ENCODE measurements around the gene NSFL1C.

DNA sequence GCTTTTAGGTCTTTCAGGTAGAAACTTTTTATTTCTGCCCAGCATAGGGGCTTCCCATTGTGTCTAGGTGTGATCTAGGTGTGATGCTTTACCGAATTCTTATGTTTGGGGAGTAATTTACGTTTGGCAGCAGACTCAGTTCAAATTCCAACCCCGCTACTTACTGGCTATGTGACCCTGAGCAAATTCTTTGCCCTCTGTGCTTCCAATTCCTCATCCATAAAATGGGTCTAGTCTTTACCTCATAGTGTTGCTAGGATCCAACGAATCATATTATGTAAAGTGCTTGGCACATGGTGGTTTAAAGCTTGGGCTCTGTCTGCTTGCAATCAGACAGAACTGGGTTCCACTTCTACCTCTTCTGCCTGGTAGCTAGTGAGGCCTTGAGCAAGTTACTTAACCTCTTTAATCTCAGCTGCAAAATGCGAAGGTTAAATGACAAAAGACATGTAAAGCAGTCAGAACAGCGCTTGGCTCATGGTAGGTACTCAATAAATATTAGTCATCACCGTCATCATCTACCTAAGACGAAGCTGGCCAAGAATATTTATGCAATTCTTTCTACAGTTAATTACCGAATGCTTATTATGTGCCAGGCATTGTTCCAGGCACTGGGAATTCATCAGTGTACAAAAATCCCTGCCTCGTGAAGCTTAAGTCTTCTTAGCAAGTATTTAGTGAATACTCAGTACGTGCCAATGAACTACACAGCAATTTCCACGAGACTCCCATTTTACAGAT, 1.0 kb downstream of the NSFL1C start:
- TF ChIP-seq POLR2AphosphoS5 (IDR thresholded peaks at IDR 0.05; ENCODE audit: low read depth, low read length) (no peak), EZH2phosphoT487 (IDR thresholded peaks at IDR 0.05; ENCODE audit: borderline replicate concordance, low read depth) (no peak), EP300 (IDR thresholded peaks at IDR 0.05; ENCODE audit: borderline replicate concordance in 1 of 2, low read depth in 1 of 2, low read length in 1 of 2) (no peak), RAD21 (IDR thresholded peaks at IDR 0.05; ENCODE audit: low read length) (no peak), YY1 (IDR thresholded peaks at IDR 0.05; ENCODE audit: low read depth) (no peak)
- TF ChIP-seq, protein P1, sequence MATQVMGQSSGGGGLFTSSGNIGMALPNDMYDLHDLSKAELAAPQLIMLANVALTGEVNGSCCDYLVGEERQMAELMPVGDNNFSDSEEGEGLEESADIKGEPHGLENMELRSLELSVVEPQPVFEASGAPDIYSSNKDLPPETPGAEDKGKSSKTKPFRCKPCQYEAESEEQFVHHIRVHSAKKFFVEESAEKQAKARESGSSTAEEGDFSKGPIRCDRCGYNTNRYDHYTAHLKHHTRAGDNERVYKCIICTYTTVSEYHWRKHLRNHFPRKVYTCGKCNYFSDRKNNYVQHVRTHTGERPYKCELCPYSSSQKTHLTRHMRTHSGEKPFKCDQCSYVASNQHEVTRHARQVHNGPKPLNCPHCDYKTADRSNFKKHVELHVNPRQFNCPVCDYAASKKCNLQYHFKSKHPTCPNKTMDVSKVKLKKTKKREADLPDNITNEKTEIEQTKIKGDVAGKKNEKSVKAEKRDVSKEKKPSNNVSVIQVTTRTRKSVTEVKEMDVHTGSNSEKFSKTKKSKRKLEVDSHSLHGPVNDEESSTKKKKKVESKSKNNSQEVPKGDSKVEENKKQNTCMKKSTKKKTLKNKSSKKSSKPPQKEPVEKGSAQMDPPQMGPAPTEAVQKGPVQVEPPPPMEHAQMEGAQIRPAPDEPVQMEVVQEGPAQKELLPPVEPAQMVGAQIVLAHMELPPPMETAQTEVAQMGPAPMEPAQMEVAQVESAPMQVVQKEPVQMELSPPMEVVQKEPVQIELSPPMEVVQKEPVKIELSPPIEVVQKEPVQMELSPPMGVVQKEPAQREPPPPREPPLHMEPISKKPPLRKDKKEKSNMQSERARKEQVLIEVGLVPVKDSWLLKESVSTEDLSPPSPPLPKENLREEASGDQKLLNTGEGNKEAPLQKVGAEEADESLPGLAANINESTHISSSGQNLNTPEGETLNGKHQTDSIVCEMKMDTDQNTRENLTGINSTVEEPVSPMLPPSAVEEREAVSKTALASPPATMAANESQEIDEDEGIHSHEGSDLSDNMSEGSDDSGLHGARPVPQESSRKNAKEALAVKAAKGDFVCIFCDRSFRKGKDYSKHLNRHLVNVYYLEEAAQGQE (IDR thresholded peaks at IDR 0.05; ENCODE audit: low read depth, low read length), result no peak
- TF ChIP-seq, protein P2, sequence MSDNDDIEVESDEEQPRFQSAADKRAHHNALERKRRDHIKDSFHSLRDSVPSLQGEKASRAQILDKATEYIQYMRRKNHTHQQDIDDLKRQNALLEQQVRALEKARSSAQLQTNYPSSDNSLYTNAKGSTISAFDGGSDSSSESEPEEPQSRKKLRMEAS (IDR thresholded peaks at IDR 0.05; ENCODE audit: low read depth), result no peak
- TF ChIP-seq, protein P3, sequence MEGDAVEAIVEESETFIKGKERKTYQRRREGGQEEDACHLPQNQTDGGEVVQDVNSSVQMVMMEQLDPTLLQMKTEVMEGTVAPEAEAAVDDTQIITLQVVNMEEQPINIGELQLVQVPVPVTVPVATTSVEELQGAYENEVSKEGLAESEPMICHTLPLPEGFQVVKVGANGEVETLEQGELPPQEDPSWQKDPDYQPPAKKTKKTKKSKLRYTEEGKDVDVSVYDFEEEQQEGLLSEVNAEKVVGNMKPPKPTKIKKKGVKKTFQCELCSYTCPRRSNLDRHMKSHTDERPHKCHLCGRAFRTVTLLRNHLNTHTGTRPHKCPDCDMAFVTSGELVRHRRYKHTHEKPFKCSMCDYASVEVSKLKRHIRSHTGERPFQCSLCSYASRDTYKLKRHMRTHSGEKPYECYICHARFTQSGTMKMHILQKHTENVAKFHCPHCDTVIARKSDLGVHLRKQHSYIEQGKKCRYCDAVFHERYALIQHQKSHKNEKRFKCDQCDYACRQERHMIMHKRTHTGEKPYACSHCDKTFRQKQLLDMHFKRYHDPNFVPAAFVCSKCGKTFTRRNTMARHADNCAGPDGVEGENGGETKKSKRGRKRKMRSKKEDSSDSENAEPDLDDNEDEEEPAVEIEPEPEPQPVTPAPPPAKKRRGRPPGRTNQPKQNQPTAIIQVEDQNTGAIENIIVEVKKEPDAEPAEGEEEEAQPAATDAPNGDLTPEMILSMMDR (IDR thresholded peaks at IDR 0.05), result no peak
- TF ChIP-seq, protein P4, sequence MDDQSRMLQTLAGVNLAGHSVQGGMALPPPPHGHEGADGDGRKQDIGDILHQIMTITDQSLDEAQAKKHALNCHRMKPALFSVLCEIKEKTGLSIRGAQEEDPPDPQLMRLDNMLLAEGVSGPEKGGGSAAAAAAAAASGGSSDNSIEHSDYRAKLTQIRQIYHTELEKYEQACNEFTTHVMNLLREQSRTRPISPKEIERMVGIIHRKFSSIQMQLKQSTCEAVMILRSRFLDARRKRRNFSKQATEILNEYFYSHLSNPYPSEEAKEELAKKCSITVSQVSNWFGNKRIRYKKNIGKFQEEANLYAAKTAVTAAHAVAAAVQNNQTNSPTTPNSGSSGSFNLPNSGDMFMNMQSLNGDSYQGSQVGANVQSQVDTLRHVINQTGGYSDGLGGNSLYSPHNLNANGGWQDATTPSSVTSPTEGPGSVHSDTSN (IDR thresholded peaks at IDR 0.05), result no peak
- TF ChIP-seq, protein P5, sequence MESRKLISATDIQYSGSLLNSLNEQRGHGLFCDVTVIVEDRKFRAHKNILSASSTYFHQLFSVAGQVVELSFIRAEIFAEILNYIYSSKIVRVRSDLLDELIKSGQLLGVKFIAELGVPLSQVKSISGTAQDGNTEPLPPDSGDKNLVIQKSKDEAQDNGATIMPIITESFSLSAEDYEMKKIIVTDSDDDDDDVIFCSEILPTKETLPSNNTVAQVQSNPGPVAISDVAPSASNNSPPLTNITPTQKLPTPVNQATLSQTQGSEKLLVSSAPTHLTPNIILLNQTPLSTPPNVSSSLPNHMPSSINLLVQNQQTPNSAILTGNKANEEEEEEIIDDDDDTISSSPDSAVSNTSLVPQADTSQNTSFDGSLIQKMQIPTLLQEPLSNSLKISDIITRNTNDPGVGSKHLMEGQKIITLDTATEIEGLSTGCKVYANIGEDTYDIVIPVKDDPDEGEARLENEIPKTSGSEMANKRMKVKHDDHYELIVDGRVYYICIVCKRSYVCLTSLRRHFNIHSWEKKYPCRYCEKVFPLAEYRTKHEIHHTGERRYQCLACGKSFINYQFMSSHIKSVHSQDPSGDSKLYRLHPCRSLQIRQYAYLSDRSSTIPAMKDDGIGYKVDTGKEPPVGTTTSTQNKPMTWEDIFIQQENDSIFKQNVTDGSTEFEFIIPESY (IDR thresholded peaks at IDR 0.05; ENCODE audit: borderline replicate concordance, low read depth), result no peak
- TF ChIP-seq, protein P6, sequence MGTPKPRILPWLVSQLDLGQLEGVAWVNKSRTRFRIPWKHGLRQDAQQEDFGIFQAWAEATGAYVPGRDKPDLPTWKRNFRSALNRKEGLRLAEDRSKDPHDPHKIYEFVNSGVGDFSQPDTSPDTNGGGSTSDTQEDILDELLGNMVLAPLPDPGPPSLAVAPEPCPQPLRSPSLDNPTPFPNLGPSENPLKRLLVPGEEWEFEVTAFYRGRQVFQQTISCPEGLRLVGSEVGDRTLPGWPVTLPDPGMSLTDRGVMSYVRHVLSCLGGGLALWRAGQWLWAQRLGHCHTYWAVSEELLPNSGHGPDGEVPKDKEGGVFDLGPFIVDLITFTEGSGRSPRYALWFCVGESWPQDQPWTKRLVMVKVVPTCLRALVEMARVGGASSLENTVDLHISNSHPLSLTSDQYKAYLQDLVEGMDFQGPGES (IDR thresholded peaks at IDR 0.05; ENCODE audit: low read depth, low read length), result no peak
